NCI-H2081 (cell line): ENCODE results near the gene MET.
A peak's percentile ranks its signal among the peaks of the same experiment; 100 is the strongest.
"Not testable (repeated sequence)": the region's sequence is repeated elsewhere in the genome, so short reads cannot be mapped to it uniquely, and the experiment has no call there.

ENCODE experiments used
- DNase-seq, 2 experiments: peaks; one replicate each; lab custom pipeline; 2025; lab: John Stamatoyannopoulos, UW

The MET gene

DNA sequence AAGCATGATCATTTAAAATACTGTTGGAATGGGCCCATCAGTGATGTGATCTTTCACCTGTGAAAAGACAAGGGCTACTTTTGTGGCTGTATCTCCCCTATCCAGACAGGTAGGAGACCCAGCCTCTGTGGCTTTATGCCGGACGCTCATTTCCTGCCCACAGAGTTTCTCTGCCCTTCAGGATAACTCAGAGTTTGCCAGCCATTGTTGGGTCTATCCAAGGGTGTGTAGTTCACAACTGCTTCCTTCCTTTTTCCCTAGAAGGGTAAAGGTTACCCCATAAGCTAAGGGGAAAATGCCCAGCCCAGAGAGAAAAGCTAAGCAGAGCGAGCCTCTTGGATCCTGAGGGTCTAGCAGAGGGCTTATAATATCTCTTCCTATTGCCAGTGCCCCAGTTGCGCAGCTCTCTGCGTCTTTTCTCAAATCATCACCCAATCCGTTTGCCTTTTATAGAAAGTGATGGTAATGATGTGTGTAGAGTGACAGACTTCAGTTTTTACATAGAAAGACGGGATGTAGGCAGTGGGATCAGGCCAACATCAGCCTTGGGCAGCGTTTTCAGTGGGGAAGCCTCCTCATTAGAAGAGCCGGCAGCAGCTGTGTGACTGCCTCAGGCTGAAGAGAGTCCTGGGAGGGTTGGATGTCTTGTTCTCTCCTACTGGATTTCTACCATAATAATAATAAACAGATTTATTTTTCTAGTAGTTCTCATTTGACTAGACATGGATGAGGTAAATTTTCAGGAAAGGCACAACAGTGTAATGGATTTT, 80.5 kb downstream of the MET start:
- DNase-seq, result no peak

DNA sequence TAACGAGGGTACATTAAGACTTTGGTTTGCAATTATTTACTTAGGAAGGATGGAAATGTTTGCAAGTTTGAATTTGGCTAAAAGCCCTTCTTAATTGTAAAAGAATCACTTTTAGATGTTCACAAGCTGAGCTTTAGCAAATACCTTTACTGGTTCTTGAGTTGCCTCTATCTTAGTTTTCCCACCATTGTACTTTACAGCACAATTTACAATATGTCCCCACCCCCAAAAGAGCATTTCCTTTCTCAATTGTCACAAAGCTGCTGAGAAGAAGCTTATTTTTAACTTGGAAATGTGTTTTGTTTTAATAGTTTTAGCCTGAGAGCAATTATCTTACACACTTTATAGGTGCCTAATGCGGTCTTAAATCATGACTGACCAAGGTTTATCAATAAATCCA, 81.1 kb downstream of the MET start:
- DNase-seq, result no peak

DNA sequence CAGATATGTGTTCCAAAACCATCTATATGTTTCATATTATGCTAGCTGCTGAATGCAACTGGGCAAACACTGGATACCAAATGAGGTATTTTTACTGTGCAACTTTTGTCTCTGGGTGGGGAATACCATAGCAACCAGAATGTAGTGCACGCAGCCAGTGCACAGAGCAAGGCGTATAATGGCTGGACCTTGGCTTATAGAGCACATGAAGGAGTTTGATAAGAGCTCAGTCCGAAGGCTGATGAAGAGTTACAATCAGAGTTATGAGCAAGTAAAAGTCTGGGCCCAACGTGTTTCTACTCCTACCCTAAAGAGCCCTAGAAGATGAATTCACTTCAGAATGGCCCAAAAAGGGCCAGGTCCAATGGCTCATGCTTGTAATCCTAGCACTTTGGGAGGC, 82.2 kb downstream of the MET start:
- DNase-seq, result no peak

DNA sequence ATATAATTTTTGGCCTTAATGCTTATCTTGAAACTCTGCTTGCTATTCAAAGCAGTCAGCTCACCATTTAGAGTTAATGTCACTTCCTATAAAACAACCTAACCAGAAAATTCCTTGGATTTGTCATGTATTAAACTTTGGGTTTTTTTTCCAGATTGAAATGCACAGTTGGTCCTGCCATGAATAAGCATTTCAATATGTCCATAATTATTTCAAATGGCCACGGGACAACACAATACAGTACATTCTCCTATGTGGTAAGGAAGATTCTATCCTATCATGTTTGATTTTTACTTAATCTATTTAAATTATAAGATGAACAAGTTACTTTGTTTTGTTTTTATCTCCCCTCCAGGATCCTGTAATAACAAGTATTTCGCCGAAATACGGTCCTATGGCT, 85.3 kb downstream of the MET start:
- DNase-seq, result no peak

DNA sequence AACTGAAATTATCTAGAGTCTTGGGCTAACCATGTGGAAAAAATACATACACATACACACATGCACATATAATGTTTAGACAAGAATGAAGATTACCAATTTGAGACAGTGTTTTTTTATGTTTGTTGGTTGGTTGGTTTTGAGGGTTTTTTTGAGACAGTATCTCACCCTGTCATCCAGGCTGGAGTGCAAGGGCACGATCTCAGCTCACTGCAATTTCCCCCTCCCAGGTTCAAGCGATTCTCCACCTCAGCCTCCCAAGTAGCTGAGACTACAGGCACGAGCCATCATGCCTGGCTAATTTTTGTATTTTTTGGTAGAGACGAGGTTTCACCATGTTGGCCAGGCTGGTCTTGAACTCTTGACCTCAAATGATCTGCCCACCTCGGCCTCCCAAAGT, 87.6 kb downstream of the MET start:
- DNase-seq, result not testable (repeated sequence)

DNA sequence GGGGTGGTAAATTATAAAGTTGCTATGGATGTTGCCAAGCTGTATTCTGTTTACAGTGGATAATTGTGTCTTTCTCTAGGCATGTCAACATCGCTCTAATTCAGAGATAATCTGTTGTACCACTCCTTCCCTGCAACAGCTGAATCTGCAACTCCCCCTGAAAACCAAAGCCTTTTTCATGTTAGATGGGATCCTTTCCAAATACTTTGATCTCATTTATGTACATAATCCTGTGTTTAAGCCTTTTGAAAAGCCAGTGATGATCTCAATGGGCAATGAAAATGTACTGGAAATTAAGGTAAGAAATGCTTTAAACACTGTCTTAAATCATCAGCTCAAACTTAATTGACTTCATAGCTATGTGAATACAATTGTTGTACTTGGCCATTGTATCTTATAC, 91.0 kb downstream of the MET start:
- peak; percentile 79 to 90 for DNase-seq

DNA sequence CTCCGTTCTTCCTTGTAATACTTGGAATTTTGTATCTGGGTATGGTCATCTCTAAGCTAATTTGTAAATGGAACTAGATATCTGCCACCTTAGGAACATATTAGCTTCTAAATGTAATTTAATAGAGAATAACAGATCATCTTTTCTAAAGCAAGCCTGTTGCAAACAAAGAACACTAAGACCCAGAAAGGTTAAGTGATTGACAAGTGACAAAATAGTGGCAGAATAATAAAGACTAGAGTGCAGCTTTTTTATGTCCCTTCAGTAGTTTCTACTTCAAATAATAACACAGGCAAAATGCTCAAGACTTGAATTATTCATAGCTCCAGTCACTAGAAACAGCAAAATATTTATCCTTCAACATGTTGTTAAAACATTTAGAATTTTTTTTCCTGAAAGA, 91.7 kb downstream of the MET start:
- DNase-seq, result no peak

DNA sequence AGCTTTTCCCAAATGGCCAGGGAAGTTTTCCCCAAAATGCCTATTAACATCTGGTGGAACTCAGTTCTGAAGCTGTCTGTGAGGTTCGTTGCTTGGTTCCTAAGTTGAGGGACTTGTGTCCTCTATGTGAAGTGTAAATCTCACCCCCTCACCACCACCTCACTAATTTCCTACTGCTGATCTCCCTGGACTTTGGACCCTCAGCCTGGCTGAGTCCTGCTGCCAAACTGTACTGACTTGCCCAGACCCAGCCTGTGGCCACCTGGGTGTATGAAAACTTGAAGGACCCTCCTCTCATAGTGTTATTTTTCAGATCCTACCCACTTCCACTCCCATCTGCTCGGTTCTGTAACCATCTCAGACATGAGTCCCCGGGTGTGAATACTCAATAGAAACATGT, 94.9 kb downstream of the MET start:
- DNase-seq, result no peak

DNA sequence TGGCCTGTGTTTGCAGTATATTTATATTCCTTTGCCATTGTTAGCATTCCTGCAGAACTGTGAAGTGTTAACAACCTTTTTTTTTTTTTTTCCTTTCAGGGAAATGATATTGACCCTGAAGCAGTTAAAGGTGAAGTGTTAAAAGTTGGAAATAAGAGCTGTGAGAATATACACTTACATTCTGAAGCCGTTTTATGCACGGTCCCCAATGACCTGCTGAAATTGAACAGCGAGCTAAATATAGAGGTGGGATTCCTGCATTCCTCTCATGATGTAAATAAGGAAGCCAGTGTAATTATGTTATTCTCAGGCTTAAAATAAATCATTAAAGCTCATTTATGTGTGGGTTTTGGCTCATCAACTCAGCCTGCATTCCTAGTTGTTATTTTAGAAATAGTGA, 97.5 kb downstream of the MET start:
- DNase-seq, result no peak

DNA sequence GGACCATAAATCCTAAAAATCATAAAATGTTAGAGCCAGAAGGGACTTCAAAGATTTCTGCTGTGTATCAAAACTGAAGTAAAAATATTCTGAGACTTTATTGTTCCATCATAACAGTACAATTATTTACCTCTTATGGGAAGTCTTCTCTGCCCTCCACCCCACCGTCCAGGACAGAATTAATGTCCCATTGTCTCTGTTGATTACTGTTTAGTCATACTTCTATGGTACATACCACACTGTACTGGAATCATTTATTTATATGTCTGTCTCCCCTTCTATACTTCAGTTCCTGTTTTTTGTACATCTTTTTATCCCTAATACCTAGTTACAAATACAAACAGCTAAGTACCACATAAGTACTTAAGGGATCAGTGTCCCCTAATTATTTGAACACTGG, 98.9 kb downstream of the MET start:
- no peak for DNase-seq

DNA sequence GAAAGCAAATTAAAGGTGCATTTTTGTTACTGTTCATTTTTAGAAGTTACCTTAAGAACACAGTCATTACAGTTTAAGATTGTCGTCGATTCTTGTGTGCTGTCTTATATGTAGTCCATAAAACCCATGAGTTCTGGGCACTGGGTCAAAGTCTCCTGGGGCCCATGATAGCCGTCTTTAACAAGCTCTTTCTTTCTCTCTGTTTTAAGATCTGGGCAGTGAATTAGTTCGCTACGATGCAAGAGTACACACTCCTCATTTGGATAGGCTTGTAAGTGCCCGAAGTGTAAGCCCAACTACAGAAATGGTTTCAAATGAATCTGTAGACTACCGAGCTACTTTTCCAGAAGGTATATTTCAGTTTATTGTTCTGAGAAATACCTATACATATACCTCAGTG, 99.6 kb downstream of the MET start:
- no peak for DNase-seq

DNA sequence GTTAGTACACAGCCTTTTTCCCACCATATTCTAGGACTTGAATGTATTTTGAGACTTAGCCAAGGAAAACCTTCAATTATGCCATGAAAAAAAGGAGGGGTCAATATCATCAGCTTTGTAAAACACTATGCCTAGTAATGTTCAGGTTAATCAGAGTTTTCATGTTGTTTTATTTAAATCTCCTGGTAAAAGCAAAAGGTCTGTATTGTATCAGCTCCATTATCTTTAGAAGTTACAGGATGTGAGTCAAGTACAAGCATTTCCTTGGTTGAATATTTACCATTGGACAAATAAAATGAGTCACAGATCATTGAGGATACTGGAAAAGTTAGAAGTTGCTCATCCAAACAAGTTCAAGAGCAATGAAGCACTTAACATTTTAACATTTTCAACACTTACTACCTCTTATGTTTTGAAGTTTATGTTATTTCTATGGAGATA, 100.4 kb downstream of the MET start:
- DNase-seq, result no peak

DNA sequence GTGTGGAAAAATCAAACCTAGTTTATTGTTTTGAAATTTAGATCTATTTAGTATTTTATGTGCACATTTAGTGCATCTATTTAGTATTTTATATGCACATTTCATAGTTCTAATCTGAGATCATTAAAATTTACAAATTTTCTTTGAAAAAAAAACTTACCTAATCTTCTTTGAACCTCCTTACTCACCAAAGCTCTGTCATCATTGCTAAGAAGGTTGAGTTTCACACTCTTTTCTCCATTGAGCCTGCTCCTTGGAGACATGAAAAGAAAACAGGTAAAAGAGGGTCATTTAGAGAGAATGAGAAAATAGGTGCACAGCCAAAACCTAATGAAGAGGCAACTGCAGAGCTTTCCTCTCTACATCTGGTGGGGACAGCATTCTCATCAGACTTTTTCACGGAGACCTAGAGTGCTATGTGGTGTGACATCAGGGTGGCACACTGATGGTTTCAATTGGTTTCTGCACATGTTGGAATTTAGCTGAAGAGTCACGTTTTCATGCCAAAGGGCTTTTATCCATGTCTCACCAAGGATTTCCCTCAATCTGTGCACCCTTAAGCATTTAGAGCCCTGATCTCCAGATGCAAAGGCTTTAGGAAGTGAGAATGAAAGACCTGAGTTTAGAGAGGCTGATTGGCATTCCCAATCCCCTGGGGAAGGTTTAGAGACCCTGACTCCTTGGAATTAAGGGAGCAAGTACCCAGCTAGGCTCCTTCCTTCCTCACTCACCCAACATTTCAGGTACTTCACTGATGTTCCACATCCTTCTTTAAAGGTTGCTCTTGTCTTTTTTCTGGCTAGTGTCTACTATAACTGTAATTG, 101.1 kb downstream of the MET start:
- DNase-seq, result no peak

DNA sequence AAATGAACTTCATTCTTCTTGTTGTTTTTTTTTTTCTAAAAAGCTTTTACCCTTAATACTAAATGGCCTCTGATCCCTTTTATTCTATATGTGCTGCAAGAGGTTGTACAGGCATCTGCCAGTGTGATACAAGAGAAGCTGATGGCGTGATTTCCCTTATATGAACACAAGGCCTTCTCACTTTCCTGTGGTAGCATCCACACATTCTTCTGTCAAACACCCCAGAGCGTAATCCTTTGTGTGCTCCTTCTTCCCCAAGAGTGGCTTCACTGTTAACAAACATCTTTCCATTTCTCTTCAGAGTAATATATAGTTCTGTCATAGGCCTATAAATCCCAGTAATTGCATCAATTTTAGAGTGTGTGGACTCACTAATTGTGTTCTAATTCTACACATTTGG, 104.0 kb downstream of the MET start:
- DNase-seq, result peak in 1 of 2 experiments; percentile 9

DNA sequence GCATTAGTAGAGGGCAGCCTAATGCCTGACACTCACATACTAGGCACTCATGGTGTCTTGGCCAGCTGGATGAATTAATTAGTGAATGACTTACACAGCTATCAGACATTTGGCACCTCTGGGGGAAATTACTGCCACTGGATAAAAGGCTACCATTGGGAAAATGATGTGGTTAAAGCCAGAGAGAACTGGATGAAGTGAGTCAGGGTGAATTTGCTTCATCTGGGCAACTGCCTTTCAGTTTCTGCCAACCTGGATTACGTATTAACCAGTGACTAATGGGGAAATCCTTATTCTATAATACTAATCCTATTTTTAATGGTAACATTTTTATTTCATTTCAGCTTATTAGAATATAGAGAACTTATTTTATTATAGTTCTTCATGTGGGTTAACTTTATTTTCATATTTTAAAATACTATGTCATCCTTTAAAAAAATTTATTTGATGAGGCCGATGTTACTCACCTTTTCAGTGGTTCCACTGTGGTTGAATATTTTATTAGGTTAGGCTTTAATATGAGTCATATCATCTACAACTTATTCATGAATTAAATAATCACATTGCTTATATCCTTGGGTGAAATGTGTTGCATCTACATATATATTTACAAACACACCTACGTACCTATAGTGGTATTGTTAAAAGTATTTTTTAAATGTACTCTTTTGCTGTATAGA, 104.8 kb downstream of the MET start:
- peak; percentile 22 to 57 for DNase-seq

DNA sequence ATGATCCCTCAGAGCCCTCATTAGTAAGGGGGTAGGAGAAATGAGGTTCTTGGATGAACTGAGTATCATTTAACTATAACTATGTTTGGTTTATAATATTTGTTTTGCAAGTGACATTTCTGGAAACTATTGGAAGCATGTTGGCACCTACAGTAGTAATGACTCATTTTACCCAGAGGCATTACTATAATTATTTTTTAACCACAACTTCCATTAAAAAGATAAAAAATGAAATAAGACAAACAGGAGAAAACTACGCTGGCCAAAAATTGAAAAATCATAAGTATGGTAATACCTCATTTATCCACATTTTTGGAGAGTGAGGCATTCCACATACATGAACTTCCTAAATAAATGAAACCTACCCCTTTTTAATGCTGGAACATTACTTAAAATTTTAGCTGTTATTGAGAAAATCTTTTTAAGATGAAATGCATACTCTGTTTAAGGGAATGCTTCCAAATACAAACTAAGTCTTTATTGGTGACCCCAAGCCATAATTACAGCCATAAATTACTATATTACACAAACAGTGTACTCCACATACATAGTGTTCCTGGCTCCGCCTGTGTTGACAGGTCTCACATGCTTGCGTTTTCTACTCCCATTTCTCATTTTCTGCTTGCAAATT, 105.8 kb downstream of the MET start:
- DNase-seq, result peak in 1 of 2 experiments; percentile 18

DNA sequence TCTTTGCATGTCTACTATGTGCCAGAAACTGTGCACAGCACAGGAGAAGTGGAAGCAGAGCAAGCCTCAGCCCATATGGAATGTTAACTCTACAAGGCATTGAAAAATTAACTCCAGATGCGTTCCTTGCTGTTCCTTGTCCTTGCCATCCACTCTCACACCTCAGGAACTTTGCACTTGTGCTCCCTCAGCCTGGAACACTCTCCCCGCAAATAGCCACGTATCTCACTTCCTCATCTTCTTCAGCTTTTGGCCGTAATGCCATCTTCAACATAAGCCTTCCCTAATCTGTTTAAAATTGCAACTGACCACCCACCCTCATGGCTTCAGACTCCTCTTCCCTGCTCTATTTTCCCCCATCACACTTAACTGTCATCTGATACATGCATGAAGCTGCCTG, 107.2 kb downstream of the MET start:
- no peak for DNase-seq

DNA sequence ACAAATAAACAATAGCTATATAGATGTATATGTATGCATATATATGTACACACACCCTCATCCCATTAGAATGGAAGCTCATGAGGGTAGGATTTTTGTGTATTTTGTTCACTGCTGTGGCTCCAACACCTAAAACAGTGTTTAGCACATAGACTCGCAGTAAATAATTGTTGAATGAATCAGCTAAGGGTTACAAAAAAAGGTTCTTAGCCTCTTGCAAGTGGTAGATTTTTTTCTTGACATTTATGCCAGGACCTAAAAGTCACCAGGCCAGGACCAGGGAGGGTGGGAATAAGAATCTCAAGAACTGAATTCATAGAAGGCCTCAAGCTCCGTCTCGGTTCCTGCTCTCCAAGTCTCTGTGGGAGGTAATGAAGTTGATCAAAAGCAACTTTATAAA, 107.9 kb downstream of the MET start:
- DNase-seq, result no peak

DNA sequence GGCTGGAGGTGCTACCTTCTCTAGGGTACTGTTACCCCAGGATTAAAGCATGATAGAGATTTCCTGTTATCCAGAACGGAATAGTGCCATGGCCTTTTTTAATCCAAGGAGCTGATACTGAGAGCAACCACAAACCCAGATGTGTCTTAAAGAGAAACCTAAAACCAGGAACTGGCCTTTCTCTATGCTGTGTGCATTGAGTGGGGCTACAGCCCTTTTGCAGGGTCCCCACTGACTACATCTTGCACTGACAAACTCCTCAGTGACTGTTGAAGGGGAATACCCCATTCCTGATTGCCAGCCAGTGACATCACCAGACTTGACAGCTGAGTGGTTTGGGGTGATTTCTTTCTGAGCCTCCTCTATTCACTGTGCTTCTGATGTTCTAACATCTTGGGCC, 108.5 kb downstream of the MET start:
- no peak for DNase-seq

DNA sequence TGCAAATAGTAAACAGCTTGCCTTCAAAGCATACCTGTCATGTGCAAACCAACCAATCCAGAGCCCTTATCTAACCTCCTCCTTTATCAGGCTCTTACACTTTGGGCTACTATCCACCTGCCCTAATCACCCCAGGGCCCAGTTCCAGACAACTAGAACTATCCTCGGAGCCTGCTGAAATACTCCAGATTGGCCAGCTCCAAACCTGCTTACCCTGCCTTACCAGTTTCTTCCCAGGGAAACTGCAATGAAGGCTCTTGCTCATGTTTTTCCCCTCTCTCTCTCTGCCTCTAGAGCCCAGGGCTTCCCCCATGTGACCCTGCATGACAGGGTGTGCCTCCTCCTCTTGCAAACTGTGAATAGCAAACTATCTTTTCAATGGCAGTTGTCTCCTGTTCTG, 109.0 kb downstream of the MET start:
- DNase-seq, result no peak

DNA sequence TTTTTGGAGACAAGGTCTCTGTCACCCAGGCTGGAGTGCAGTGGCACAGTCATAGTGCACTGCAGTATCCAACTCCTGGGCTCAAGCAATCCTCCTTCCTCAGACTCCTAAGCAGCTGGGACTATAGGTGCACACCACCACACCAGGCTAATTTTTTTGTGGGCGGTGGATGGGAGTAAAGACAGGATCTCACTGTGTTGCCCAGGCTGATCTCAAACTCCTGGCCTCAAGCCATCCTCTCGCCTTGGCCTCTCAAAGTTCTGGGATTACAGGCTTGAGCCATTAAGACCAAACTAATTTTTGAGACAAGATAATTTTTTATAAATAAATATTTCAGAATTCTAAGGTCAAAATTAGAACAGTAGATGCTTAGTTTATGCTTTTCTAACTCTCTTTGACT, 109.6 kb downstream of the MET start:
- DNase-seq, result no peak

DNA sequence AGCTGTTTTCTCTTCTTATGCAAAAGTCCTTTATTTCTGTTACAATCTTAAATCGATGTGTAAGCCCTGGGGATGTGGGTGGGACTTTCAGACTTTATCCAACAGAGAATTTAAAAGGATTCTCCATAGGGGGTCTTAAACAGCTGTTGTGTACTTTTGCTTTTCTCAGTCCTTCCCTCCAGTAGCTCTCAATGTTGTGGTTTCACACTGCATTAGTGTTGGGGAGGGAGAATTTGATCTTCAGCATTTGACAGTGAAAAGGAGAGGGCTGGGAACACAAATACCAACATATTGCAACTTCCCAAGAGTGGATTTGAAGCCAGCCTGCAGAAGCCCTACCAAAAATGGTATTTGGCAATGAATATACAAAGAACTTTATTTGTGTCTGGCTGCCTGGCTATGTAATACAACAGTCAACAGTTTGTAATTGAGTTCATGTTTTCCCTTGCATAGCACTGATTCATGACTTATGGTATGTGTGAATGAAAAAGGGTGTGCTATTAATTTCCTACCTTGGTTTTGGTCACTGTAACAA, 110.2 kb downstream of the MET start:
- DNase-seq, result peak; percentile 32 to 46
